ENCODE data around the gene STK4. TPM values are rescaled to one million over a fixed set of nuclear protein-coding genes. Genes with fewer than 3 reads are reported as not detected.
"Not testable (repeated sequence)": the region's sequence is repeated elsewhere in the genome, so short reads cannot be mapped to it uniquely, and the experiment has no call there.

Gene STK4
- total RNA-seq, 1 donor from 2014 or later, result 245 TPM

DNA sequence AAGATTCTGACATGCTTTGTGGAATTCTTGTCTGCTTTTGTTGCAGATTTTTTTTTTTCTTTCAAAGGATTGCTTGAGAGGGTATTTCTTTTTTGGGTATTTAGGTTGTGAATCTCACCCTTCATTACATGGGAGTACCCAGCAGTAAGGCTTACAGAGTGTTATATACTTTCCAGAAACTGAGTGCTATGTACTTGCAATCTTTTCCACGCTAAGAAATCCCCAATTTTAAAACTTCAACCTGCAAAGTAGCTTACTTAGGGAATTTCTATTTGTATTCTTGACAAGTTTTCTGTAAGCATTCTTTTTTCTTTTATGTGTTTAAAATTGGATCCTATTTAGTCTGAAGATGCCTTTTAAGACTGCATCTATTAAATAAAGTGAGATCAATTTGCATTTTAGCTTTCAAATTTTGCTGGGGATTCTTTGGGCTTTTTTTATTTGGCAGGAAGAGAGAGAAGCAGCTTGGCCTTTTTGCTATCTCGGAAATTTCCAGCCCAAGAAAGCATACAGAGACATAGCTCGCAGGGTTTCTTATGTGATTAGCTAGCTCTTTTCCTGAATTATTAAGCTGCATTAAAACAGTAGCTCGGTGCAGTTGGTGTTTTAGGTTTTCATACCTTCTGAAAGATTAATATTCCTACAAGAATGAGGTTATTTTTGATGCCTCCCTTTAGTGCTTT lies 92.0 kb downstream of the STK4 start:
- no peak for ATAC-seq (ENCODE audit: low read depth)
- Mint-ChIP-seq H3K27me3 (no peaks in the 10 kb centered on the region), H3K36me3 (ENCODE audit: low read depth) (peaks cover 85% of the 10 kb centered on the region), H3K4me3 (no peak overlapping the region), H3K4me1 (peaks cover 67% of the 10 kb centered on the region), H3K27ac (peak overlapping the region; percentile 72), H3K9me3 (peaks cover under 1% of the 10 kb centered on the region)
- TF ChIP-seq, protein P1, sequence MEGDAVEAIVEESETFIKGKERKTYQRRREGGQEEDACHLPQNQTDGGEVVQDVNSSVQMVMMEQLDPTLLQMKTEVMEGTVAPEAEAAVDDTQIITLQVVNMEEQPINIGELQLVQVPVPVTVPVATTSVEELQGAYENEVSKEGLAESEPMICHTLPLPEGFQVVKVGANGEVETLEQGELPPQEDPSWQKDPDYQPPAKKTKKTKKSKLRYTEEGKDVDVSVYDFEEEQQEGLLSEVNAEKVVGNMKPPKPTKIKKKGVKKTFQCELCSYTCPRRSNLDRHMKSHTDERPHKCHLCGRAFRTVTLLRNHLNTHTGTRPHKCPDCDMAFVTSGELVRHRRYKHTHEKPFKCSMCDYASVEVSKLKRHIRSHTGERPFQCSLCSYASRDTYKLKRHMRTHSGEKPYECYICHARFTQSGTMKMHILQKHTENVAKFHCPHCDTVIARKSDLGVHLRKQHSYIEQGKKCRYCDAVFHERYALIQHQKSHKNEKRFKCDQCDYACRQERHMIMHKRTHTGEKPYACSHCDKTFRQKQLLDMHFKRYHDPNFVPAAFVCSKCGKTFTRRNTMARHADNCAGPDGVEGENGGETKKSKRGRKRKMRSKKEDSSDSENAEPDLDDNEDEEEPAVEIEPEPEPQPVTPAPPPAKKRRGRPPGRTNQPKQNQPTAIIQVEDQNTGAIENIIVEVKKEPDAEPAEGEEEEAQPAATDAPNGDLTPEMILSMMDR (IDR thresholded peaks at IDR 0.05), result no peak
- CTCF ChIA-PET, result interaction anchor here (0.7 kb wide), 1 partner anchor 14 kb away, joined by 3 read pairs; no protein-coding TSS in a partner anchor
- DNase-seq, result no peak
- POLR2A ChIA-PET, result no interaction called here
- intact Hi-C loops (cut with micrococcal nuclease), result no loop called here

DNA sequence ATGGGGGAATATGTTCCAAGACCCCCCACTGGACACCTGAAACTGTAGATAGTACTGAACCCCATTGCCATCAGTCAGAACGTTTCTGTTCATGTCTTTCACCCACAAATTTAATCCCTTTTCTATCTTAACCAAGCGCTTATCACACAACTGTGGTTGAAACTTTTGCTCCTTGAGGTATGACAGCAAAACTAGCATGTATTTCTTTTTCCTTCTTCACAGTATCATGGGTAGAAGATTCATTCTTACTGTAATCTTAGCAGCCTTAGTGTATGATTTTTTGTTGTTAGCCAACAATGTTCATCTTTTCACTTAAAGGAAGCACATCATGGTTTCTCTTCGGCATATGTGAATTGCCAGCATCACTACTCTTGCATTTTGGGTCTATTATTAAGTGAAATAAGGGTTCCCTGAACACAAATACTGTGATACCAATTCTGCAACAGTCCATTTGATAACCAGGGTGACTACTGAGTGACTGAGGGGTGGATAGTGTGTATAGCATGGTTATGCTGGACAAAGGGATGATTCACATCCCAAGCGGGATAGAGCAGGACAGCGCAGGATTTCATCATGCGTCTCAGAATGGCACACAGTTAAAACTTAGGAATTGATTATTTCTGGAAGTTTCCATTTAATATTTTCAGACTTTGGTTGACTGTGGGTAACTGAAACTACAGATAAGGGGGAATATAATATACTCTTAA lies 92.9 kb downstream of the STK4 start:
- intact Hi-C loops (cut with micrococcal nuclease), result no loop called here
- Mint-ChIP-seq H3K27ac (peak overlapping the region; percentile 68), H3K36me3 (ENCODE audit: low read depth) (peaks cover 83% of the 10 kb centered on the region), H3K9me3 (peaks cover 3% of the 10 kb centered on the region), H3K4me1 (peaks cover 66% of the 10 kb centered on the region), H3K27me3 (no peaks in the 10 kb centered on the region), H3K4me3 (no peak overlapping the region)
- no peak for DNase-seq
- TF ChIP-seq, protein P1 (IDR thresholded peaks at IDR 0.05), result no peak
- no peak for ATAC-seq (ENCODE audit: low read depth)
- CTCF ChIA-PET, result interaction anchor here (0.7 kb wide), 1 partner anchor 15 kb away, joined by 3 read pairs; no protein-coding TSS in a partner anchor
- POLR2A ChIA-PET, result no interaction called here

DNA sequence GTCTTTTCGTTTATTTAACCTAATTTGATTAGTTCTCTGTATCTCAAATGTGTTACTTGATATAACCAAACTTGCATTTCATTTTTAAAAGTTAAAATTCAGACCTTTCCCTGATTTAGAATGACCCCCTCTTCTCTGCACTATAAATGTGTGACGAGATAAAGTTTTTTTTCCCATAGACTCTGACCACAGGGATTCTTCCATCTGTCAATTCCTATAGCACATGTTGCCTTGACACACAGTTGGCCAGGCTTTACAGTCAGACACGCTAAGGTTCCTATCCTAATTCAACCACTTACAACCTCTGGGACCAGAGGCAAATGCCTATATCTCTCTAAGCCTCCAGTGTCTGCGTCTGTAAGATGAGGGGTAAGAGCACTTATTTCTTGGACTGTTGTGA lies 94.0 kb downstream of the STK4 start:
- POLR2A ChIA-PET, result no interaction called here
- intact Hi-C loops (cut with micrococcal nuclease), result loop anchor here (1.0 kb wide), 1 partner anchor 9 kb away; no protein-coding TSS in a partner anchor
- ATAC-seq (ENCODE audit: low read depth) (no peak), DNase-seq (no peak)
- H3K27me3 Mint-ChIP-seq, result no peaks in the 10 kb centered on the region
- no peak overlapping the region for H3K27ac Mint-ChIP-seq
- peaks cover 70% of the 10 kb centered on the region for H3K4me1 Mint-ChIP-seq
- TF ChIP-seq, protein P1 (IDR thresholded peaks at IDR 0.05), result no peak
- no peak overlapping the region for H3K4me3 Mint-ChIP-seq
- H3K36me3 Mint-ChIP-seq (ENCODE audit: low read depth), result peaks cover 83% of the 10 kb centered on the region
- CTCF ChIA-PET, result interaction anchor here (0.8 to 1.2 kb wide), 3 partner anchors 17 to 52 kb away, joined by 3 to 7 read pairs (median 4); no protein-coding TSS in a partner anchor
- peaks cover 3% of the 10 kb centered on the region for H3K9me3 Mint-ChIP-seq

DNA sequence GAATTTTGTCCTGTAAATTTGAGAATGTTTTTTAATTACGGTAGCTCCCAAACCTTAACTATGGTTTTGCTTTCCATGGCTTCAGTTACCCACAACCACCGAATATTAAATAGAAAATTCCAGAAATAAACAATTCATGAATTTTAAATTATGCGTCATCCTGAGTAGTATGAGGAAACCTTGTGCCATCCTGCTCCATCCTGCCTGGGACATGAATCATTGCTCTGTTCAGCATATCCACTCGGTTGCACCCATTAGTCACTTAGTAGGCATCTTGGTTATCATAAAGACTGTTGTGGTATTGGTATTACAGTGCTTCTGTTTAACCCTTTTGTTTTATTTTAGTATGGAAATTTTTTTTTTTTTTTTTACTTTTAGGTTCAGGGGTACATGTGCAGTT lies 94.9 kb downstream of the STK4 start:
- intact Hi-C loops (cut with micrococcal nuclease), result no loop called here
- Mint-ChIP-seq H3K4me1 (peaks cover 73% of the 10 kb centered on the region), H3K36me3 (ENCODE audit: low read depth) (peaks cover 79% of the 10 kb centered on the region), H3K4me3 (no peak overlapping the region), H3K9me3 (peaks cover 3% of the 10 kb centered on the region), H3K27me3 (no peaks in the 10 kb centered on the region), H3K27ac (no peak overlapping the region)
- no peak for ATAC-seq (ENCODE audit: low read depth)
- CTCF ChIA-PET, result no interaction called here
- DNase-seq, result no peak
- TF ChIP-seq, protein P1 (IDR thresholded peaks at IDR 0.05), result no peak
- POLR2A ChIA-PET, result no interaction called here

DNA sequence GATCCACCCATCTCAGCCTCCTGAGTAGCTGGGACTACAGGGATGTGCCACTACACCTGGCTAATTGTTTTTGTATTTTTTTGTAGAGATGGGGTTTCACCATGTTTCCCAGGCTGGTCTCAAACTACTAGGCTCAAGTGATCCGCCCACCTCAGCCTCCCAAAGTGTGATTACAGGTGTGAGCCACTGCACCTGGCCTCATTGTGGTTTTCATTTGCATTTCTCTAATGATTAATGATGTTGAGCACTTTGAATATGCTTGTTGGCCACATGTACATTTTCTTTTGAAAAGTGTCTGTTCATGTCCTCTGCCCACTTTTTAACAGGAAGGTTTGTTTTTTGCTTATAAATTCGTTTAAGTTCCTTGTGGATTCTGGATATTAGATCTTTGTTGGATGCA lies 96.8 kb downstream of the STK4 start:
- Mint-ChIP-seq H3K4me3 (peak overlapping the region; percentile 17), H3K27ac (peak overlapping the region; percentile 68), H3K36me3 (ENCODE audit: low read depth) (peaks cover 80% of the 10 kb centered on the region), H3K4me1 (peaks cover 69% of the 10 kb centered on the region)
- DNase-seq; POLR2A ChIA-PET; H3K27me3 Mint-ChIP-seq; ATAC-seq (ENCODE audit: low read depth); H3K9me3 Mint-ChIP-seq; intact Hi-C loops (cut with micrococcal nuclease): not testable (repeated sequence)
- CTCF ChIA-PET, result interaction anchor here (0.6 kb wide), 1 partner anchor 59 kb away, joined by 4 read pairs; no protein-coding TSS in a partner anchor

All from activated B cell treated with CpG ODN at 0.5 μM for 24 hours (primary cell).